IgD-negative memory B cell (primary cell): ENCODE data around the gene FZD4. TPM values are rescaled to one million over a fixed set of nuclear protein-coding genes. Genes with fewer than 3 reads are reported as not detected.
A peak's percentile ranks its signal among the peaks of the same experiment; 100 is the strongest.
"Not testable (repeated sequence)": the region's sequence is repeated elsewhere in the genome, so short reads cannot be mapped to it uniquely, and the experiment has no call there.

Experiments
- H3K27ac Mint-ChIP-seq, 3 donors: one replicate each; pipeline ENCODE4 v1.8.0; 2020 to 2022; ENCODE audit warnings: mild to moderate bottlenecking in 3 of 3, mixed read lengths in 3 of 3, moderate library complexity in 1 of 3
- H3K27me3 Mint-ChIP-seq: one replicate; pipeline ENCODE4 v1.8.0; 2021; ENCODE audit warnings: mixed read lengths
- H3K36me3 Mint-ChIP-seq: one replicate; pipeline ENCODE4 v1.8.0; 2020; ENCODE audit warnings: mild to moderate bottlenecking, mixed read lengths
- H3K4me1 Mint-ChIP-seq, 3 donors: one replicate each; pipeline ENCODE4 v1.8.0; 2020 to 2022; ENCODE audit warnings: mixed read lengths in 3 of 3, mild to moderate bottlenecking in 1 of 3
- H3K4me3 Mint-ChIP-seq, 4 donors: one replicate each; pipeline ENCODE4 v1.8.0; 2020 to 2022; ENCODE audit warnings: mild to moderate bottlenecking in 4 of 4, mixed read lengths in 4 of 4, moderate library complexity in 3 of 4
- H3K9me3 Mint-ChIP-seq, 3 donors: one replicate each; pipeline ENCODE4 v1.8.0; 2020 to 2021; ENCODE audit warnings: mixed read lengths in 3 of 3, mild to moderate bottlenecking in 1 of 3
- polyA plus RNA-seq: library from polyadenylated mRNA; unstranded; fragments of 300-500 nt; fragmentation: Illumina TruSeq; gene quantifications from one replicate; pipeline ENCODE4 v1.2.3, GENCODE V29; 2021

The FZD4 gene
- not detected for polyA plus RNA-seq

GRCh38 chr11:86955361-86956120 lies at the start of gene FZD4:
TSS of gene FZD4 (minus strand) at chr11:86955395. CDS start at chr11:86955085, 310 bp downstream.
- no peaks in the 10 kb centered on the region for H3K9me3 Mint-ChIP-seq
- peaks cover 21% of the 10 kb centered on the region for H3K27me3 Mint-ChIP-seq
- peaks cover 6 to 16% (median 9%) of the 10 kb centered on the region in 3 donors for H3K4me1 Mint-ChIP-seq
- no peaks in the 10 kb centered on the region for H3K36me3 Mint-ChIP-seq
- peak within 1 kb of the TSS; percentile 85 to 99 (median 92) for H3K4me3 Mint-ChIP-seq
- H3K27ac Mint-ChIP-seq, result peak within 1 kb of the TSS in 1 of 3 donors; percentile 12

- not testable (repeated sequence) for H3K27me3 Mint-ChIP-seq, H3K36me3 Mint-ChIP-seq, H3K27ac Mint-ChIP-seq, H3K9me3 Mint-ChIP-seq, H3K4me3 Mint-ChIP-seq, H3K4me1 Mint-ChIP-seq
Measured at GRCh38 chr11:87004281-87004680, 49.1 kb upstream of the FZD4 start.

- Mint-ChIP-seq H3K27ac (no peak overlapping the region), H3K36me3 (no peaks in the 10 kb centered on the region), H3K4me3 (no peak overlapping the region), H3K4me1 (no peaks in the 10 kb centered on the region), H3K9me3 (no peaks in the 10 kb centered on the region), H3K27me3 (peaks cover 5% of the 10 kb centered on the region)
Measured at GRCh38 chr11:87002918-87003317, 47.7 kb upstream of the FZD4 start.

- H3K9me3 Mint-ChIP-seq, result no peaks in the 10 kb centered on the region
- H3K4me1 Mint-ChIP-seq, result no peaks in the 10 kb centered on the region
- H3K27me3 Mint-ChIP-seq, result no peaks in the 10 kb centered on the region
- H3K27ac Mint-ChIP-seq, result no peak overlapping the region
- no peaks in the 10 kb centered on the region for H3K36me3 Mint-ChIP-seq
- no peak overlapping the region for H3K4me3 Mint-ChIP-seq
Measured at GRCh38 chr11:86999859-87000753, 44.9 kb upstream of the FZD4 start.

GRCh38 chr11:86999388-86999787 lies 44.2 kb upstream of the FZD4 start:
- Mint-ChIP-seq H3K4me3 (no peak overlapping the region), H3K27me3 (no peaks in the 10 kb centered on the region), H3K36me3 (no peaks in the 10 kb centered on the region), H3K9me3 (no peaks in the 10 kb centered on the region), H3K27ac (no peak overlapping the region), H3K4me1 (no peaks in the 10 kb centered on the region)

GRCh38 chr11:86996953-86997570 lies 41.9 kb upstream of the FZD4 start:
- H3K27ac Mint-ChIP-seq, result no peak overlapping the region
- H3K36me3 Mint-ChIP-seq, result no peaks in the 10 kb centered on the region
- H3K4me3 Mint-ChIP-seq, result no peak overlapping the region
- H3K27me3 Mint-ChIP-seq, result peaks cover 1% of the 10 kb centered on the region
- H3K9me3 Mint-ChIP-seq, result no peaks in the 10 kb centered on the region
- H3K4me1 Mint-ChIP-seq, result no peaks in the 10 kb centered on the region

- Mint-ChIP-seq H3K27ac (no peak overlapping the region), H3K9me3 (no peaks in the 10 kb centered on the region)
Measured at GRCh38 chr11:86993031-86993430, 37.8 kb upstream of the FZD4 start.

GRCh38 chr11:86992340-86992739 lies 37.1 kb upstream of the FZD4 start:
- not testable (repeated sequence) for H3K36me3 Mint-ChIP-seq

More at GRCh38 chr11:86993031-86993430, 37.8 kb upstream of the FZD4 start:
- H3K36me3 Mint-ChIP-seq, result no peaks in the 10 kb centered on the region
- H3K27me3 Mint-ChIP-seq, result peaks cover 1% of the 10 kb centered on the region
- H3K4me3 Mint-ChIP-seq, result no peak overlapping the region
- no peaks in the 10 kb centered on the region for H3K4me1 Mint-ChIP-seq

GRCh38 chr11:86991341-86991740 lies 36.1 kb upstream of the FZD4 start:
- Mint-ChIP-seq H3K4me3 (no peak overlapping the region), H3K36me3 (no peaks in the 10 kb centered on the region)

More at GRCh38 chr11:86992340-86992739, 37.1 kb upstream of the FZD4 start:
- H3K4me3 Mint-ChIP-seq, H3K27me3 Mint-ChIP-seq, H3K4me1 Mint-ChIP-seq, H3K9me3 Mint-ChIP-seq: not testable (repeated sequence)
- H3K27ac Mint-ChIP-seq, result peak overlapping the region in 1 of 3 donors; percentile 2

GRCh38 chr11:86990515-86990914 lies 35.3 kb upstream of the FZD4 start:
- H3K36me3 Mint-ChIP-seq, result no peaks in the 10 kb centered on the region
- H3K4me3 Mint-ChIP-seq, result no peak overlapping the region
- no peaks in the 10 kb centered on the region for H3K4me1 Mint-ChIP-seq
- no peaks in the 10 kb centered on the region for H3K9me3 Mint-ChIP-seq
- peaks cover 1% of the 10 kb centered on the region for H3K27me3 Mint-ChIP-seq
- no peak overlapping the region for H3K27ac Mint-ChIP-seq

More at GRCh38 chr11:86991341-86991740, 36.1 kb upstream of the FZD4 start:
- Mint-ChIP-seq H3K27ac (no peak overlapping the region), H3K4me1 (no peaks in the 10 kb centered on the region), H3K9me3 (no peaks in the 10 kb centered on the region), H3K27me3 (peaks cover 1% of the 10 kb centered on the region)

GRCh38 chr11:86990031-86990430 lies 34.8 kb upstream of the FZD4 start:
- no peak overlapping the region for H3K27ac Mint-ChIP-seq
- no peaks in the 10 kb centered on the region for H3K36me3 Mint-ChIP-seq
- H3K4me3 Mint-ChIP-seq, result no peak overlapping the region
- H3K4me1 Mint-ChIP-seq, result no peaks in the 10 kb centered on the region
- no peaks in the 10 kb centered on the region for H3K9me3 Mint-ChIP-seq
- peaks cover 1% of the 10 kb centered on the region for H3K27me3 Mint-ChIP-seq

- peaks cover 4% of the 10 kb centered on the region for H3K27me3 Mint-ChIP-seq
- H3K9me3 Mint-ChIP-seq, result peaks cover 0 to 2% (median 0%) of the 10 kb centered on the region in 3 donors
- H3K36me3 Mint-ChIP-seq, result no peaks in the 10 kb centered on the region
- H3K27ac Mint-ChIP-seq, result no peak overlapping the region
- no peak overlapping the region for H3K4me3 Mint-ChIP-seq
- no peaks in the 10 kb centered on the region for H3K4me1 Mint-ChIP-seq
Measured at GRCh38 chr11:86988351-86988881, 33.2 kb upstream of the FZD4 start.

GRCh38 chr11:86987679-86988078 lies 32.5 kb upstream of the FZD4 start:
- H3K9me3 Mint-ChIP-seq, result peaks cover 0 to 2% (median 0%) of the 10 kb centered on the region in 3 donors

GRCh38 chr11:86984701-86985100 lies 29.5 kb upstream of the FZD4 start:
- no peaks in the 10 kb centered on the region for H3K36me3 Mint-ChIP-seq
- H3K4me3 Mint-ChIP-seq, result no peak overlapping the region
- no peak overlapping the region for H3K27ac Mint-ChIP-seq
- peaks cover 2% of the 10 kb centered on the region for H3K27me3 Mint-ChIP-seq
- H3K4me1 Mint-ChIP-seq, result no peaks in the 10 kb centered on the region
- peaks cover 0 to 2% (median 0%) of the 10 kb centered on the region in 3 donors for H3K9me3 Mint-ChIP-seq

More at GRCh38 chr11:86987679-86988078, 32.5 kb upstream of the FZD4 start:
- Mint-ChIP-seq H3K4me3 (no peak overlapping the region), H3K4me1 (no peaks in the 10 kb centered on the region), H3K27ac (no peak overlapping the region), H3K36me3 (no peaks in the 10 kb centered on the region), H3K27me3 (peaks cover 4% of the 10 kb centered on the region)

GRCh38 chr11:86983021-86983488 lies 27.9 kb upstream of the FZD4 start:
- Mint-ChIP-seq H3K36me3 (no peaks in the 10 kb centered on the region), H3K9me3 (peaks cover 0 to 2% (median 0%) of the 10 kb centered on the region in 3 donors), H3K27ac (no peak overlapping the region), H3K4me3 (no peak overlapping the region), H3K27me3 (peaks cover 2% of the 10 kb centered on the region), H3K4me1 (no peaks in the 10 kb centered on the region)
